ENCODE data around the gene HCAR3.
A peak's percentile ranks its signal among the peaks of the same experiment; 100 is the strongest.
"Not testable (repeated sequence)": the region's sequence is repeated elsewhere in the genome, so short reads cannot be mapped to it uniquely, and the experiment has no call there.

The HCAR3 gene

GRCh38 chr12:122721057-122721545, 4.5 kb upstream of the HCAR3 start:
- no peak overlapping the region; the same call in 1 of the 2 replicates for H3K4me3 ChIP-seq (ENCODE audit: low read depth, low read length)
- peak; percentile 78 for DNase-seq (ENCODE audit: low read depth)
- no peak for TF ChIP-seq CTCF (IDR thresholded peaks at IDR 0.05; ENCODE audit: insufficient read depth, low read depth, low read length, missing control alignments)

- not testable (repeated sequence) for DNase-seq (ENCODE audit: low read depth)
- H3K4me3 ChIP-seq (ENCODE audit: low read depth, low read length) = peak overlapping the region; percentile 33
Measured at GRCh38 chr12:122715211-122715610, 1.4 kb downstream of the HCAR3 start.

- H3K4me3 ChIP-seq (ENCODE audit: low read depth, low read length) = not testable (repeated sequence)
Measured at GRCh38 chr12:122713491-122714188, 3.0 kb downstream of the HCAR3 start.

GRCh38 chr12:122711266-122711665, 5.3 kb downstream of the HCAR3 start:
- H3K4me3 ChIP-seq (ENCODE audit: low read depth, low read length); DNase-seq (ENCODE audit: low read depth): not testable (repeated sequence)

More at GRCh38 chr12:122713491-122714188, 3.0 kb downstream of the HCAR3 start:
- DNase-seq (ENCODE audit: low read depth) = not testable (repeated sequence)

GRCh38 chr12:122710341-122710740, 6.3 kb downstream of the HCAR3 start:
- DNase-seq (ENCODE audit: low read depth); H3K4me3 ChIP-seq (ENCODE audit: low read depth, low read length): not testable (repeated sequence)

- not testable (repeated sequence) for DNase-seq (ENCODE audit: low read depth); H3K4me3 ChIP-seq (ENCODE audit: low read depth, low read length)
Measured at GRCh38 chr12:122709287-122709686, 7.3 kb downstream of the HCAR3 start.

- not testable (repeated sequence) for H3K4me3 ChIP-seq (ENCODE audit: low read depth, low read length); DNase-seq (ENCODE audit: low read depth)
Measured at GRCh38 chr12:122703841-122704240, 12.8 kb downstream of the HCAR3 start.

- DNase-seq (ENCODE audit: low read depth) = peak; percentile 15
- not testable (repeated sequence) for H3K4me3 ChIP-seq (ENCODE audit: low read depth, low read length)
Measured at GRCh38 chr12:122702890-122703611, 13.6 kb downstream of the HCAR3 start, which contains the start of gene HCAR2. HCAR2 (minus strand) TSS chr12:122703357; CDS start chr12:122703283, 74 bp downstream.

- DNase-seq (ENCODE audit: low read depth); H3K4me3 ChIP-seq (ENCODE audit: low read depth, low read length): not testable (repeated sequence)
Measured at GRCh38 chr12:122701481-122701880, 15.1 kb downstream of the HCAR3 start.

- not testable (repeated sequence) for DNase-seq (ENCODE audit: low read depth); H3K4me3 ChIP-seq (ENCODE audit: low read depth, low read length)
Measured at GRCh38 chr12:122700038-122700710, 16.4 kb downstream of the HCAR3 start.

- H3K4me3 ChIP-seq (ENCODE audit: low read depth, low read length); DNase-seq (ENCODE audit: low read depth): not testable (repeated sequence)
Measured at GRCh38 chr12:122696922-122697321, 19.7 kb downstream of the HCAR3 start.

- DNase-seq (ENCODE audit: low read depth) = no peak
- no peak for TF ChIP-seq CTCF (IDR thresholded peaks at IDR 0.05; ENCODE audit: insufficient read depth, low read depth, low read length, missing control alignments)
- H3K4me3 ChIP-seq (ENCODE audit: low read depth, low read length) = no peak overlapping the region
Measured at GRCh38 chr12:122691566-122691965, 25.0 kb downstream of the HCAR3 start.
